ENCODE results near the gene LGSN. TPM values are rescaled to one million over a fixed set of nuclear protein-coding genes. Genes with fewer than 3 reads are reported as not detected.
"Not testable (repeated sequence)": the region's sequence is repeated elsewhere in the genome, so short reads cannot be mapped to it uniquely, and the experiment has no call there.

The LGSN gene
- total RNA-seq, 5 donors from 2014 or later (not counting 1 experiment from before 2014, with no cell fraction given), result 0.18 to 0.26 (median 0.23) TPM; not detected in 1

DNA sequence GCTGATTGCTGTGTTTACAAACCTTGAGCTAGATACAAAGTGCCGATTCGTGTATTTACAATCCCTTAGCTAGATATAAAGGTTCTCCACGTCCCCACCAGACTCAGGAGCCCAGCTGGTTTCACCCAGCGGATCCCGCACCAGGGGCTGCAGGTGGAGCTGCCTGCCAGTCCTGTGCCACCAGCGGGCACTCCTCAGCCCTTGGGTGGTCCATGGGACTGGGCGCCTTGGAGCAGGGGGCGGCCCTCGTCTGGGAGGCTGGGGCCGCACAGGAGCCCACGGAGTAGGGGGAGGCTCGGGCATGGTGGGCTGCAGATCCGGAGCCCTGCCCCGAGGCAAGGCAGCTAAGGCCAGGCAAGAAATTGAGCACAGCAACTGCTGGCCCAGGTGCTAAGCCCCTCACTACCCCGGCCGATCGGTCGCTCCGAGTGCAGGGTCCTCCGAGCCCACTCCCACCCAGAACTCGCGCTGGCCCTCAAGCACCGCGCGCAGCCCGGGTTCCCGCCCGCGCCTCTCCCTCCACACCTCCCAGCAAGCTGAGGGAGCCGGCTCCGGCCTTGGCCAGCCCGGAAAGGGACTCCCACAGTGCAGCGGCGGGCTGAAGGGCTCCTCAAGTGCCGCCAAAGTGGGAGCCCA lies 44.9 kb downstream of the LGSN start:
- H3K36me3 ChIP-seq (ENCODE audit: control insufficient read depth in 2 of 2, extremely low read depth in 1 of 2, insufficient read depth in 1 of 2, low read length in 1 of 2); H3K27ac Mint-ChIP-seq; H3K9me3 ChIP-seq; ATAC-seq (replicated peaks in 1 of 4); DNase-seq; H3K4me3 ChIP-seq (ENCODE audit: control insufficient read depth in 1 of 2, extremely low read depth in 1 of 2, low read length in 1 of 2); H3K27me3 ChIP-seq (replicated peaks in 1 of 2; ENCODE audit: control insufficient read depth in 2 of 2, extremely low read depth in 1 of 2, insufficient read depth in 2 of 2, low read length in 1 of 2); POLR2A ChIA-PET; H3K4me3 Mint-ChIP-seq; H3K9me3 Mint-ChIP-seq; H3K27ac ChIP-seq (ENCODE audit: low read length); H3K4me1 ChIP-seq (ENCODE audit: control insufficient read depth in 1 of 2, extremely low read depth in 1 of 2, insufficient read depth in 2 of 2, low read length in 2 of 2); H3K36me3 Mint-ChIP-seq; H3K4me1 Mint-ChIP-seq; CTCF ChIA-PET; H3K27me3 Mint-ChIP-seq: not testable (repeated sequence)
- WGBS (ENCODE audit: insufficient coverage), result 88% methylated on average over 14 of the region's 35 CpGs

GRCh38 chr6:63272397-63272796 lies 47.4 kb downstream of the LGSN start:
- H3K9me3 ChIP-seq, result no peaks in the 10 kb centered on the region
- H3K27ac ChIP-seq (ENCODE audit: low read length), result no peak overlapping the region
- Mint-ChIP-seq H3K27ac (no peak overlapping the region), H3K36me3 (no peaks in the 10 kb centered on the region), H3K4me1 (no peaks in the 10 kb centered on the region), H3K9me3 (no peaks in the 10 kb centered on the region), H3K4me3 (no peak overlapping the region), H3K27me3 (no peaks in the 10 kb centered on the region)
- no peak overlapping the region for H3K4me3 ChIP-seq (ENCODE audit: control insufficient read depth in 1 of 2, extremely low read depth in 1 of 2, low read length in 1 of 2)
- CTCF ChIA-PET, result no interaction called here
- POLR2A ChIA-PET, result no interaction called here
- no peaks in the 10 kb centered on the region for H3K27me3 ChIP-seq (replicated peaks in 1 of 2; ENCODE audit: control insufficient read depth in 2 of 2, extremely low read depth in 1 of 2, insufficient read depth in 2 of 2, low read length in 1 of 2)
- H3K4me1 ChIP-seq (ENCODE audit: control insufficient read depth in 1 of 2, extremely low read depth in 1 of 2, insufficient read depth in 2 of 2, low read length in 2 of 2), result no peaks in the 10 kb centered on the region
- DNase-seq, result no peak
- H3K36me3 ChIP-seq (ENCODE audit: control insufficient read depth in 2 of 2, extremely low read depth in 1 of 2, insufficient read depth in 1 of 2, low read length in 1 of 2), result no peaks in the 10 kb centered on the region
- ATAC-seq (replicated peaks in 1 of 4), result no peak
- no CpG with 5 or more reads among the region's 1 CpG for WGBS (ENCODE audit: insufficient coverage)

DNA sequence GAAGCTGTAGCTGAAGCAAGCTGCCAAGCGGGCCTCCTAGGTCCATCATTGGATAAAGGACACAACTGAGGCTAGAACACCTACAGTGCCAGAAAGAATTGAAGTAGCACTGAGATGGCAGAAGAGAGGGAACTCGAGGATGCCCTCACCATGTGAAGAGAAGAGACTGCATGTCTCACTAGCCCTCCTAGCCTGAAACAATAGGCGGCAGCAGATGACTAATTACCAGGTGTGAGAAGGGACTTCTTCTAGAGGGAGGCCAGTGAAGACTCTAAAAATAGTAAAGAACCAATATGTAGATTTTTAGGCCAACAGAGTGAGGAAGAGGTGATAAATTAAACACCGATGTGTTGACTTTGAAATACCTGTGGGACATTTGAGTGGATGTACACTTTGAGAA lies 50.3 kb downstream of the LGSN start:
- H3K4me3 ChIP-seq (ENCODE audit: control insufficient read depth in 1 of 2, extremely low read depth in 1 of 2, low read length in 1 of 2), result no peak overlapping the region
- ATAC-seq (replicated peaks in 1 of 4) (no peak), DNase-seq (no peak)
- H3K27ac ChIP-seq (ENCODE audit: low read length), result no peak overlapping the region
- Mint-ChIP-seq H3K27me3 (no peaks in the 10 kb centered on the region), H3K27ac (no peak overlapping the region), H3K9me3 (no peaks in the 10 kb centered on the region), H3K4me3 (no peak overlapping the region), H3K36me3 (no peaks in the 10 kb centered on the region), H3K4me1 (no peaks in the 10 kb centered on the region)
- H3K4me1 ChIP-seq (ENCODE audit: control insufficient read depth in 1 of 2, extremely low read depth in 1 of 2, insufficient read depth in 2 of 2, low read length in 2 of 2), result no peaks in the 10 kb centered on the region
- WGBS (ENCODE audit: insufficient coverage), result 57% methylated on average over 1 of the region's 4 CpGs
- H3K36me3 ChIP-seq (ENCODE audit: control insufficient read depth in 2 of 2, extremely low read depth in 1 of 2, insufficient read depth in 1 of 2, low read length in 1 of 2), result no peaks in the 10 kb centered on the region
- ChIA-PET CTCF (no interaction called here), POLR2A (no interaction called here)
- no peaks in the 10 kb centered on the region for H3K9me3 ChIP-seq
- H3K27me3 ChIP-seq (replicated peaks in 1 of 2; ENCODE audit: control insufficient read depth in 2 of 2, extremely low read depth in 1 of 2, insufficient read depth in 2 of 2, low read length in 1 of 2), result no peaks in the 10 kb centered on the region

- Histone ChIP-seq H3K36me3 (ENCODE audit: control insufficient read depth in 2 of 2, extremely low read depth in 1 of 2, insufficient read depth in 1 of 2, low read length in 1 of 2) (no peaks in the 10 kb centered on the region), H3K27ac (ENCODE audit: low read length) (no peak overlapping the region), H3K9me3 (no peaks in the 10 kb centered on the region), H3K4me1 (ENCODE audit: control insufficient read depth in 1 of 2, extremely low read depth in 1 of 2, insufficient read depth in 2 of 2, low read length in 2 of 2) (no peaks in the 10 kb centered on the region), H3K4me3 (ENCODE audit: control insufficient read depth in 1 of 2, extremely low read depth in 1 of 2, low read length in 1 of 2) (no peak overlapping the region), H3K27me3 (replicated peaks in 1 of 2; ENCODE audit: control insufficient read depth in 2 of 2, extremely low read depth in 1 of 2, insufficient read depth in 2 of 2, low read length in 1 of 2) (no peaks in the 10 kb centered on the region)
- Mint-ChIP-seq H3K27me3 (no peaks in the 10 kb centered on the region), H3K9me3 (no peaks in the 10 kb centered on the region), H3K36me3 (no peaks in the 10 kb centered on the region), H3K27ac (no peak overlapping the region), H3K4me1 (no peaks in the 10 kb centered on the region), H3K4me3 (no peak overlapping the region)
- CTCF ChIA-PET, result no interaction called here
- DNase-seq, result no peak
- WGBS (ENCODE audit: insufficient coverage), result no CpG with 5 or more reads among the region's 2 CpGs
- POLR2A ChIA-PET, result no interaction called here
- ATAC-seq (replicated peaks in 1 of 4), result no peak
Observed at GRCh38 chr6:63268574-63268973, 51.2 kb downstream of the LGSN start.

DNA sequence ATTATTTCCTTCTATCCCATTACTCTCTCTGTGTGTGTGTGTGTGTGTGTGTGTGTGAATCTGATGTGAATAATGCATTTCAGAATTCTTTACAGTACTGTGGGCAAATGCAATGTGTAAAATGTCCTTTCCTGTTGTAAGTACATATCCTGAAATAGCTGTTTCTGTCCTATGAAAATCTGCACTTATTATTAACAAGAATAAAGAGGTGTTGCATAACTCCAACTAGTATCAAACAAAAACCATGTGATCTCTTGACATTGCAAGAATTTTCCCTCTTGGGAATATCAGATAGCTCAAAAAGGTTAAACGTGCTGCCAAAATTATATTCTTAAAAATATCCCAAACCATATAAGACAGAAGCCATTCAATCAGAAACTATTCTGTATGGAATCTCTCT lies 52.0 kb downstream of the LGSN start:
- CTCF ChIA-PET, result no interaction called here
- H3K27me3 Mint-ChIP-seq, result no peaks in the 10 kb centered on the region
- no peak overlapping the region for H3K27ac Mint-ChIP-seq
- Histone ChIP-seq H3K4me3 (ENCODE audit: control insufficient read depth in 1 of 2, extremely low read depth in 1 of 2, low read length in 1 of 2) (no peak overlapping the region), H3K9me3 (no peaks in the 10 kb centered on the region), H3K27ac (ENCODE audit: low read length) (no peak overlapping the region), H3K27me3 (replicated peaks in 1 of 2; ENCODE audit: control insufficient read depth in 2 of 2, extremely low read depth in 1 of 2, insufficient read depth in 2 of 2, low read length in 1 of 2) (no peaks in the 10 kb centered on the region), H3K36me3 (ENCODE audit: control insufficient read depth in 2 of 2, extremely low read depth in 1 of 2, insufficient read depth in 1 of 2, low read length in 1 of 2) (no peaks in the 10 kb centered on the region), H3K4me1 (ENCODE audit: control insufficient read depth in 1 of 2, extremely low read depth in 1 of 2, insufficient read depth in 2 of 2, low read length in 2 of 2) (no peaks in the 10 kb centered on the region)
- H3K9me3 Mint-ChIP-seq, result no peaks in the 10 kb centered on the region
- ATAC-seq (replicated peaks in 1 of 4) (no peak), DNase-seq (no peak)
- no peaks in the 10 kb centered on the region for H3K36me3 Mint-ChIP-seq
- H3K4me3 Mint-ChIP-seq, result no peak overlapping the region
- POLR2A ChIA-PET, result no interaction called here
- WGBS (ENCODE audit: insufficient coverage), result no CpG with 5 or more reads among the region's 1 CpG
- H3K4me1 Mint-ChIP-seq, result no peaks in the 10 kb centered on the region

- no peak overlapping the region for H3K27ac ChIP-seq (ENCODE audit: low read length)
- Mint-ChIP-seq H3K9me3 (no peaks in the 10 kb centered on the region), H3K36me3 (no peaks in the 10 kb centered on the region), H3K27me3 (no peaks in the 10 kb centered on the region), H3K27ac (no peak overlapping the region), H3K4me3 (no peak overlapping the region), H3K4me1 (no peaks in the 10 kb centered on the region)
- CTCF ChIA-PET, result no interaction called here
- no peak overlapping the region for H3K4me3 ChIP-seq (ENCODE audit: control insufficient read depth in 1 of 2, extremely low read depth in 1 of 2, low read length in 1 of 2)
- DNase-seq (no peak), ATAC-seq (replicated peaks in 1 of 4) (no peak)
- no peaks in the 10 kb centered on the region for H3K9me3 ChIP-seq
- POLR2A ChIA-PET, result no interaction called here
- WGBS (ENCODE audit: insufficient coverage), result no CpG with 5 or more reads among the region's 4 CpGs
- H3K27me3 ChIP-seq (replicated peaks in 1 of 2; ENCODE audit: control insufficient read depth in 2 of 2, extremely low read depth in 1 of 2, insufficient read depth in 2 of 2, low read length in 1 of 2), result no peaks in the 10 kb centered on the region
- no peaks in the 10 kb centered on the region for H3K36me3 ChIP-seq (ENCODE audit: control insufficient read depth in 2 of 2, extremely low read depth in 1 of 2, insufficient read depth in 1 of 2, low read length in 1 of 2)
- no peaks in the 10 kb centered on the region for H3K4me1 ChIP-seq (ENCODE audit: control insufficient read depth in 1 of 2, extremely low read depth in 1 of 2, insufficient read depth in 2 of 2, low read length in 2 of 2)
Observed at GRCh38 chr6:63267046-63267445, 52.7 kb downstream of the LGSN start.

DNA sequence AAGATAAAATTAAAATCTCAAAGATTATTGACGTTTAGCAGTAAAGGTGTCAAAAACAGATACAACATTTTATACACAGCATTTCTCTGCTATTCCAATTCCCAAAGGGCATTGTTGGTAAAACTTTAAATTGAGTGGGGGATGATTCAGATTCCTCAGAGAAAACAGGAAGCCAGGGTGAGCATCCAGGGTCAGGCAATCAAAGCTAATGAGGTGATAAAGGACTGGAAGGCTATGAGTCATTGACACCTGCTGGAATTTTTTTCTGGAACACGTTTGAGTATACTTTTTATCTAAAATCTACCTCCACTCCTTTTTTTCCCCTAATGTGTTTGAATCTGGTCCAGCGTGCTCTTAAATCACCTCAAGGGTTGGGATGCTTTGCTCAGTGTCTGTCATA lies 56.3 kb downstream of the LGSN start:
- Mint-ChIP-seq H3K36me3 (no peaks in the 10 kb centered on the region), H3K27ac (no peak overlapping the region), H3K4me3 (no peak overlapping the region), H3K4me1 (no peaks in the 10 kb centered on the region), H3K27me3 (no peaks in the 10 kb centered on the region), H3K9me3 (no peaks in the 10 kb centered on the region)
- POLR2A ChIA-PET, result no interaction called here
- Histone ChIP-seq H3K4me3 (ENCODE audit: control insufficient read depth in 1 of 2, extremely low read depth in 1 of 2, low read length in 1 of 2) (no peak overlapping the region), H3K36me3 (ENCODE audit: control insufficient read depth in 2 of 2, extremely low read depth in 1 of 2, insufficient read depth in 1 of 2, low read length in 1 of 2) (no peaks in the 10 kb centered on the region), H3K4me1 (ENCODE audit: control insufficient read depth in 1 of 2, extremely low read depth in 1 of 2, insufficient read depth in 2 of 2, low read length in 2 of 2) (no peaks in the 10 kb centered on the region), H3K27me3 (replicated peaks in 1 of 2; ENCODE audit: control insufficient read depth in 2 of 2, extremely low read depth in 1 of 2, insufficient read depth in 2 of 2, low read length in 1 of 2) (no peaks in the 10 kb centered on the region), H3K9me3 (no peaks in the 10 kb centered on the region), H3K27ac (ENCODE audit: low read length) (no peak overlapping the region)
- DNase-seq, result no peak
- ATAC-seq (replicated peaks in 1 of 4), result no peak
- WGBS (ENCODE audit: insufficient coverage), result no CpG with 5 or more reads among the region's 3 CpGs
- CTCF ChIA-PET, result no interaction called here
